ENCODE results near the gene SLC35F1. TPM values are rescaled to one million over a fixed set of nuclear protein-coding genes. Genes with fewer than 3 reads are reported as not detected.

Gene SLC35F1
- total RNA-seq, 1 donor from 2014 or later, result not detected

DNA sequence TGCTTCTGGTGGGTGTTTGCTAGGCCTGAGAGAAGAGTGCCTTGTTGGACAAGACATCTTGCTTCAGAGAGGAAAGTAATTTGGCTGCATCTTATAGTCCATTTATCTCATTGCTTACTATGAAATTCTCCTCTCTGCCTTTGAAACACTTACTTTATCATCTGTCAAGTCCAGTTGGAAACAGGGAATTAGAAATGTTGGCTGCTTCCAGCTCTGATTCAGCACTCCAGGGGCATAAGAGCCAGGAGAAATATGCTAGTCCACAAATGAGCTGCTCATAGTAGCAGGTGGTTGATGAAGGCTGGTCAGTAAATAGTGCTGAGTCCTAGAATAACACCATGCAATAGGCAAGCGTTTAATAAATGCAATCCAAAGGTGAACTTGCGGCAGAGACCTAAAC is 227.1 kb downstream of the SLC35F1 start:
- no peak for DNase-seq (ENCODE audit: extremely low spot score, unreplicated experiment)
- no peaks in the 10 kb centered on the region for H3K36me3 Mint-ChIP-seq (ENCODE audit: unreplicated experiment)
- no peak overlapping the region for H3K4me3 Mint-ChIP-seq (ENCODE audit: unreplicated experiment)
- no peaks in the 10 kb centered on the region for H3K9me3 Mint-ChIP-seq (ENCODE audit: unreplicated experiment)
- peaks cover under 1% of the 10 kb centered on the region for H3K27me3 Mint-ChIP-seq (ENCODE audit: unreplicated experiment)
- peaks cover 7% of the 10 kb centered on the region for H3K4me1 Mint-ChIP-seq (ENCODE audit: unreplicated experiment)
- TF ChIP-seq, protein P1, sequence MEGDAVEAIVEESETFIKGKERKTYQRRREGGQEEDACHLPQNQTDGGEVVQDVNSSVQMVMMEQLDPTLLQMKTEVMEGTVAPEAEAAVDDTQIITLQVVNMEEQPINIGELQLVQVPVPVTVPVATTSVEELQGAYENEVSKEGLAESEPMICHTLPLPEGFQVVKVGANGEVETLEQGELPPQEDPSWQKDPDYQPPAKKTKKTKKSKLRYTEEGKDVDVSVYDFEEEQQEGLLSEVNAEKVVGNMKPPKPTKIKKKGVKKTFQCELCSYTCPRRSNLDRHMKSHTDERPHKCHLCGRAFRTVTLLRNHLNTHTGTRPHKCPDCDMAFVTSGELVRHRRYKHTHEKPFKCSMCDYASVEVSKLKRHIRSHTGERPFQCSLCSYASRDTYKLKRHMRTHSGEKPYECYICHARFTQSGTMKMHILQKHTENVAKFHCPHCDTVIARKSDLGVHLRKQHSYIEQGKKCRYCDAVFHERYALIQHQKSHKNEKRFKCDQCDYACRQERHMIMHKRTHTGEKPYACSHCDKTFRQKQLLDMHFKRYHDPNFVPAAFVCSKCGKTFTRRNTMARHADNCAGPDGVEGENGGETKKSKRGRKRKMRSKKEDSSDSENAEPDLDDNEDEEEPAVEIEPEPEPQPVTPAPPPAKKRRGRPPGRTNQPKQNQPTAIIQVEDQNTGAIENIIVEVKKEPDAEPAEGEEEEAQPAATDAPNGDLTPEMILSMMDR (IDR thresholded peaks at IDR 0.05), result no peak
- no peak overlapping the region for H3K27ac Mint-ChIP-seq (ENCODE audit: unreplicated experiment)

DNA sequence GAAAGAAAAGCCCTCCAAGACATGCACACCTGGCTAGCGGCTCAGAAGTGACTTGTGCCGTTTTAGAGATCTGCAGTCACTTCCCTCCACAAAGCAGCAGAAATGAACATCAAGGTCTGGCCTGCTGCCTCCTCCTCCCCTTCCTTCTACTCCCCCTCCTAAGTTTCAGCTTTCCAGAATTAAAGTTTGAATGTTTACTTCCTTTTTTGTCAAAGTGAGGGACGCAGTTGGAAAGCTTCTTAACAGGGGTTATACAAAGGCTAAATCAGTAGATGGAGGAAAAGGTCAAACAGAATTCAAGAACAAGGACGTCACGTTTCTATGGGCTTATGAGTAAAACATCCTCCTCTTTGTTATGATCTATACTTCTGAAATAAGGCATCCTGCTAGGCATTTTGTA is 227.7 kb downstream of the SLC35F1 start:
- no peaks in the 10 kb centered on the region for H3K36me3 Mint-ChIP-seq (ENCODE audit: unreplicated experiment)
- H3K4me3 Mint-ChIP-seq (ENCODE audit: unreplicated experiment), result no peak overlapping the region
- no peak for DNase-seq (ENCODE audit: extremely low spot score, unreplicated experiment)
- H3K27me3 Mint-ChIP-seq (ENCODE audit: unreplicated experiment), result no peaks in the 10 kb centered on the region
- H3K4me1 Mint-ChIP-seq (ENCODE audit: unreplicated experiment), result peaks cover 7% of the 10 kb centered on the region
- no peak overlapping the region for H3K27ac Mint-ChIP-seq (ENCODE audit: unreplicated experiment)
- no peaks in the 10 kb centered on the region for H3K9me3 Mint-ChIP-seq (ENCODE audit: unreplicated experiment)
- TF ChIP-seq, protein P1 (IDR thresholded peaks at IDR 0.05), result no peak

DNA sequence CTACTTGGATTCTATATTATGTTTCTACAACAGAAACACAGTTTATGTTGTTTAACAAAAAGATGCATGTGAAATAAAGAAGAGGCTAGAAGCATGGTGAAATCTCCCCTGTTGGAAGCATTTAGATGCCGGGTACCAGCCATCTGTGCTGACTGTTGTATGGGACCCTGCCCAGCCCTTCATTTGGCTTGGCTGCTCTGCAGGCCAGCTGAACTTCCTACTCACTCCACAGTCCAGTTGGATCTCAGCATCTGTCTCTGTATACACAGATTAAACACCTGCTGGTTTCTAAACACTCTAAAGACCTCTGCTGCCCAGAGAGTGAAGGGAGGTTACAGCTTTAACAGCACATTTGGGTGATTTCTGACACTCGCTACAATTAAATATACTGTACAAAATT is 228.3 kb downstream of the SLC35F1 start:
- Mint-ChIP-seq H3K4me3 (ENCODE audit: unreplicated experiment) (no peak overlapping the region), H3K27me3 (ENCODE audit: unreplicated experiment) (no peaks in the 10 kb centered on the region), H3K36me3 (ENCODE audit: unreplicated experiment) (no peaks in the 10 kb centered on the region), H3K9me3 (ENCODE audit: unreplicated experiment) (no peaks in the 10 kb centered on the region), H3K27ac (ENCODE audit: unreplicated experiment) (no peak overlapping the region), H3K4me1 (ENCODE audit: unreplicated experiment) (peaks cover 7% of the 10 kb centered on the region)
- TF ChIP-seq, protein P1 (IDR thresholded peaks at IDR 0.05), result no peak
- no peak for DNase-seq (ENCODE audit: extremely low spot score, unreplicated experiment)

DNA sequence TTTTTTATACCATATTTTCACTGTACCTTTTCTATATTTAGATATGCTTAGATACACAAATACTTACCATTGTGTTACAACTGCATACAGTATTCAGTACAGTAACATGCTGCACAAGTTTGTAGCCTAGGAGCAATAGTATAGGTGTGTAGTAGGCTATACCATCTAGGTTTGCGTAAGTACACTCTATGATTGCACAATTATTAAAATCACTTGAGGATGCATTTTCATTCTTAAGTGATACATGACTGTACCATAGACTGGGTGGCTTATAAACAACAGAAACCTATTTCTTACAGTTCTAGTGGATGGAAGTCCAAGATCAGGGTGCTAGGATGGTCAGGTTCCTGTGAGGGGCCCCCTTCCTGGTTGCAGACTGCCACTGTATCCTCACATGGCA is 234.1 kb downstream of the SLC35F1 start:
- H3K9me3 Mint-ChIP-seq (ENCODE audit: unreplicated experiment), result no peaks in the 10 kb centered on the region
- H3K4me1 Mint-ChIP-seq (ENCODE audit: unreplicated experiment), result peaks cover 27% of the 10 kb centered on the region
- no peaks in the 10 kb centered on the region for H3K36me3 Mint-ChIP-seq (ENCODE audit: unreplicated experiment)
- TF ChIP-seq, protein P1 (IDR thresholded peaks at IDR 0.05), result no peak
- DNase-seq (ENCODE audit: extremely low spot score, unreplicated experiment), result no peak
- H3K4me3 Mint-ChIP-seq (ENCODE audit: unreplicated experiment), result no peak overlapping the region
- no peak overlapping the region for H3K27ac Mint-ChIP-seq (ENCODE audit: unreplicated experiment)
- H3K27me3 Mint-ChIP-seq (ENCODE audit: unreplicated experiment), result no peaks in the 10 kb centered on the region

DNA sequence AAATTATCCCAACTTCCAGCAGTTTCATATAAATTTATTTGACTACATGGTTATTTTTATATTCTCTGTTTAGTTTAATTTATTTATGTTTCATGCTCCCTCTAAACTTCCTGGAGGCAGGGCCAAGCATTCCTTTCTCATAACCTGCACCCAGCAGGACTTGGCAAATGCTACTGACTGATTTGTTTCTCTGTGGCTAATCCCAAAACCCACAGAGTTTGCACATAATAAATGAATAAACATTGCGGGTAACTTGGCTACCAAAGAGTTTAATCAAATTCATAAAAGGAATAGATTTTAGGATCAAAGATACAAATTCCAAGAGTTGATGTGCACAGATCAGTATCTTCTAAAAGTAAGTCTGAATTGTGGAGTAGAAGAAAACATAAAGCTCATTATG is 239.5 kb downstream of the SLC35F1 start:
- peaks cover 49% of the 10 kb centered on the region for H3K4me1 Mint-ChIP-seq (ENCODE audit: unreplicated experiment)
- no peaks in the 10 kb centered on the region for H3K27me3 Mint-ChIP-seq (ENCODE audit: unreplicated experiment)
- no peaks in the 10 kb centered on the region for H3K36me3 Mint-ChIP-seq (ENCODE audit: unreplicated experiment)
- DNase-seq (ENCODE audit: extremely low spot score, unreplicated experiment), result no peak
- TF ChIP-seq, protein P1 (IDR thresholded peaks at IDR 0.05), result no peak
- H3K27ac Mint-ChIP-seq (ENCODE audit: unreplicated experiment), result peak overlapping the region; percentile 27
- no peaks in the 10 kb centered on the region for H3K9me3 Mint-ChIP-seq (ENCODE audit: unreplicated experiment)
- no peak overlapping the region for H3K4me3 Mint-ChIP-seq (ENCODE audit: unreplicated experiment)
